Measurements from ENCODE around the gene CFAP74.

Gene CFAP74

DNA sequence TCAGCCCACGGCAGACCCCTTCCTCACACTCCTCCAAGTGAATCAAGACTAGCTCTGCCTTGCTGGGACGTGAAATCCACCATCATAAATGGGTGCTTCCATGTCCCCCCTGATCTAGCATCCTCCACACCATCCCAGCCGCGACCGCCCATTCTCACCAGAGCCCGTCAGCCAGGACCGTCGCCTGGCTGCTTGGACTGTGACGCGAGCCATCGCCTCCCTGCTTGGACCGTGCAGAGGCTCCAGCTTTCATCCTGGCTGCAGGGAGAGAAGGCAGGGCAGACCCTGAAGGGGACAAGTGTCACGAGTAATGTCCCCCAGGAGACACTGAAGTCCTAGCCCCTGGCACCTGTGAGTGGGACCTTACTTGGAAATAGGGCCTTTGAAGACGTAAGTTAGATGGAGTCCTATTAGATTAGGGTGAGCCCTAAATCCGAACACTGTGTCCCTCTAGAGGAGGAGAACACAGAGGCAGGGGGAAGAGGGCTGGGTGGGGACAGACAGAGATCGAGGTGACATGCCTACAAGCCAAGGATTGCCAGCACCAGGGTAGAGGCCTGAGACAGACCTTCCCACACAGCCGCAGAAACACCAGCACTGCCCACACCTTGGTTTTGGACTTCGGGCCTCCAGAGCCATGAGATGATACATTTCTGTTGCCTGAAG, 33.9 kb upstream of the CFAP74 start:
- Histone ChIP-seq H4K20me1 (ENCODE audit: insufficient read depth, low read length) (no peaks in the 10 kb centered on the region), H2AFZ (ENCODE audit: low read depth, low read length) (no peak overlapping the region), H3K4me1 (ENCODE audit: insufficient read depth, low read length) (no peaks in the 10 kb centered on the region), H3K27me3 (ENCODE audit: insufficient read depth, low read length, poor library complexity) (peaks cover 17% of the 10 kb centered on the region), H3K27ac (ENCODE audit: low read length) (no peak overlapping the region), H3K4me2 (ENCODE audit: insufficient read depth, low read length) (no peak overlapping the region), H3K79me2 (ENCODE audit: insufficient read depth, low read length) (no peaks in the 10 kb centered on the region), H3K4me3 (ENCODE audit: low read depth in 1 of 2, low read length in 2 of 2) (no peak overlapping the region), H3K36me3 (ENCODE audit: insufficient read depth, low read length) (no peaks in the 10 kb centered on the region), H3K9ac (ENCODE audit: low read depth, low read length) (no peak overlapping the region), H3K9me3 (ENCODE audit: insufficient read depth, low read length, severe bottlenecking) (no peaks in the 10 kb centered on the region)
- ATAC-seq (ENCODE audit: insufficient read depth, low read depth) (no peak), DNase-seq (no peak)
- no peak for TF ChIP-seq CTCF (IDR thresholded peaks at IDR 0.05; ENCODE audit: borderline replicate concordance, extremely low read depth, low read length, poor library complexity, severe bottlenecking)
- no peak for TF ChIP-seq EZH2 (IDR thresholded peaks at IDR 0.05; ENCODE audit: borderline replicate concordance, low read depth, low read length, severe bottlenecking)

- ATAC-seq (ENCODE audit: insufficient read depth, low read depth) (no peak), DNase-seq (no peak)
- no peak overlapping the region for H3K4me3 ChIP-seq (ENCODE audit: low read depth in 1 of 2, low read length in 2 of 2)
- H3K36me3 ChIP-seq (ENCODE audit: insufficient read depth, low read length), result no peaks in the 10 kb centered on the region
- no peak overlapping the region for H3K27ac ChIP-seq (ENCODE audit: low read length)
- no peak overlapping the region for H3K9ac ChIP-seq (ENCODE audit: low read depth, low read length)
- no peaks in the 10 kb centered on the region for H3K79me2 ChIP-seq (ENCODE audit: insufficient read depth, low read length)
- no peak overlapping the region for H2AFZ ChIP-seq (ENCODE audit: low read depth, low read length)
- H4K20me1 ChIP-seq (ENCODE audit: insufficient read depth, low read length), result no peaks in the 10 kb centered on the region
- H3K9me3 ChIP-seq (ENCODE audit: insufficient read depth, low read length, severe bottlenecking), result no peaks in the 10 kb centered on the region
- peaks cover 17% of the 10 kb centered on the region for H3K27me3 ChIP-seq (ENCODE audit: insufficient read depth, low read length, poor library complexity)
- H3K4me1 ChIP-seq (ENCODE audit: insufficient read depth, low read length), result no peaks in the 10 kb centered on the region
- TF ChIP-seq CTCF (IDR thresholded peaks at IDR 0.05; ENCODE audit: borderline replicate concordance, extremely low read depth, low read length, poor library complexity, severe bottlenecking), result no peak
- no peak for TF ChIP-seq EZH2 (IDR thresholded peaks at IDR 0.05; ENCODE audit: borderline replicate concordance, low read depth, low read length, severe bottlenecking)
- H3K4me2 ChIP-seq (ENCODE audit: insufficient read depth, low read length), result no peak overlapping the region
Observed at GRCh38 chr1:2036287-2036686, 32.7 kb upstream of the CFAP74 start.

DNA sequence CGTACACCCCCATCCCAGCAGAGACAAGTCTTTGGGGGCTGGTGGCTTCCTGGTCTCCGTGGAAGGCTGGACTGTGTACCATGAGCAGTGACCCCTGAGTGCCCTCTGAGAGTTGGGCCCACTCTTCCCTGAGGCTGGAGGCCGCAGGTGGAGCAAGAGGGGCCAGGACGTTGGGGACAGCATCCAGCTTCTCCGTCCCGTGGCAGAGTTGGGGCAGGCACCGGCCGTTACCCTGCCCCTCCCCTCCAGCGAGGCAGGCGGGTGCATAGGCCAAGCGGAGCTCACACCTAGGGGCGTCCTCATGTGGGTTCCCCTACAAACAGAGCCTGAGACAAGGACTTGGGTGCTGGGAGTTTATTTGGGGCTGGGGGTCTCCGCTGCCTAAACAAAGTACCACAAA, 29.6 kb upstream of the CFAP74 start:
- no peak overlapping the region for H3K27ac ChIP-seq (ENCODE audit: low read length)
- no peak overlapping the region for H2AFZ ChIP-seq (ENCODE audit: low read depth, low read length)
- H3K9me3 ChIP-seq (ENCODE audit: insufficient read depth, low read length, severe bottlenecking), result no peaks in the 10 kb centered on the region
- no peaks in the 10 kb centered on the region for H3K36me3 ChIP-seq (ENCODE audit: insufficient read depth, low read length)
- H3K27me3 ChIP-seq (ENCODE audit: insufficient read depth, low read length, poor library complexity), result peaks cover 2% of the 10 kb centered on the region
- H3K4me2 ChIP-seq (ENCODE audit: insufficient read depth, low read length), result no peak overlapping the region
- H3K4me3 ChIP-seq (ENCODE audit: low read depth in 1 of 2, low read length in 2 of 2), result no peak overlapping the region
- TF ChIP-seq EZH2 (IDR thresholded peaks at IDR 0.05; ENCODE audit: borderline replicate concordance, low read depth, low read length, severe bottlenecking) (no peak), CTCF (IDR thresholded peaks at IDR 0.05; ENCODE audit: borderline replicate concordance, extremely low read depth, low read length, poor library complexity, severe bottlenecking) (no peak)
- H3K4me1 ChIP-seq (ENCODE audit: insufficient read depth, low read length), result no peaks in the 10 kb centered on the region
- no peaks in the 10 kb centered on the region; the same call in 1 of the 2 replicates for H4K20me1 ChIP-seq (ENCODE audit: insufficient read depth, low read length)
- ATAC-seq (ENCODE audit: insufficient read depth, low read depth), result no peak
- DNase-seq, result no peak
- H3K9ac ChIP-seq (ENCODE audit: low read depth, low read length), result no peak overlapping the region
- H3K79me2 ChIP-seq (ENCODE audit: insufficient read depth, low read length), result no peaks in the 10 kb centered on the region

Data from DND-41 (cell line).